Ascending aorta (tissue), 2 donors: ENCODE data around the gene CCR5. TPM values are rescaled to one million over a fixed set of nuclear protein-coding genes. Genes with fewer than 3 reads are reported as not detected.

ENCODE experiments used
- DNase-seq, 2 donors: peaks; one replicate each; pipeline ENCODE4 v3.0.0-alpha.2; 2019; ENCODE audit warnings: low spot score in 2 of 2
- H3K27ac ChIP-seq, 2 donors: fragments of 200-600 bp; sonication (generic); one replicate each; pipeline ENCODE4 v1.5.1; 2016 to 2017; ENCODE audit warnings: mild to moderate bottlenecking in 1 of 2
- H3K27me3 ChIP-seq: fragments of 200-600 bp; sonication (generic); one replicate; pipeline ENCODE4 v1.5.1; 2017
- H3K36me3 ChIP-seq, 2 donors: fragments of 200-600 bp; sonication (generic); one replicate each; pipeline ENCODE4 v1.5.1; 2016
- H3K4me1 ChIP-seq, 2 donors: fragments of 200-600 bp; sonication (generic); one replicate each; pipeline ENCODE4 v1.5.1; 2016 to 2017; ENCODE audit warnings: mild to moderate bottlenecking in 1 of 2
- H3K4me3 ChIP-seq, 2 donors: fragments of 200-600 bp; sonication (generic); one replicate each; pipeline ENCODE4 v1.5.1; 2016 to 2017; ENCODE audit warnings: mild to moderate bottlenecking in 1 of 2
- H3K9me3 ChIP-seq, 2 donors: fragments of 200-600 bp; sonication (generic); one replicate each; pipeline ENCODE4 v1.5.1; 2016
- CTCF ChIP-seq, 3 experiments: fragments of 200-600 bp in 2 of 3; fragments of 450-650 bp in 1 of 3; sonication (generic) in 2 of 3; IDR thresholded peaks; one replicate each; pipeline ENCODE4 v1.5.1; 2016 to 2019; ENCODE audit warnings: antibody characterized with exemption in 3 of 3, mild to moderate bottlenecking in 1 of 3, moderate library complexity in 1 of 3
- intact Hi-C: fragments of 100-400 bp; cut with DNase I; formaldehyde crosslinking; loops from one replicate; pipeline ENCODE4 v1.15.1; 2023
- total RNA-seq: library from RNA; depleted of rRNA; stranded (reverse); fragments of >200 nt; gene quantifications from one replicate; pipeline ENCODE4 v1.1.0, GENCODE V29; 2016

CCR5 gene
- total RNA-seq, 1 donor from 2014 or later, result not detected

- H3K27me3 ChIP-seq, result no peaks in the 10 kb centered on the region
- no peak overlapping the region for H3K4me3 ChIP-seq
- H3K36me3 ChIP-seq, result no peaks in the 10 kb centered on the region
- no peak overlapping the region for H3K27ac ChIP-seq
- TF ChIP-seq CTCF (IDR thresholded peaks at IDR 0.05), result no peak
- intact Hi-C loops, result no loop called here
- H3K9me3 ChIP-seq, result peaks cover 0 to 7% of the 10 kb centered on the region in 2 donors
- H3K4me1 ChIP-seq, result no peaks in the 10 kb centered on the region
- no peak for DNase-seq
Measured at GRCh38 chr3:46334741-46335478, 35.8 kb upstream of the CCR5 start.

DNA sequence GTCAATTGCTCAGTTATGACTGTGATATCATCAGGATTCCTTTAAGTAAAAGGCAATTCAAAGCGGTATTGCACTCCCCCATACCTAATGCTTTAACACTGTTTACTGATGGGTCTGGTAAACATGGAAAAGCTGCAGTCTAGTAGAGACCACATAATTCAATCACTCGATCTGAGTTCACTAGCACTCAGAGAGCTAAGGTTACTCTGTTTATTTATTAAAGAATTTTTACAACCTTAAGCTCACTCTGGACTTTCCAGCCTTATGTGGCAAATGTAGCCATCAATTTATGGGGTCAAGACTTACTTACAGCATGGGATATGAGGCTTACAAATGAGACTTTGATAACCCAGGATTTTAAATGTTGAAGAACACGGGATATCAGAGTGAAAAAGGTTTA, 35.2 kb upstream of the CCR5 start:
- H3K4me1 ChIP-seq, result no peaks in the 10 kb centered on the region

GRCh38 chr3:46337911-46338310, 32.8 kb upstream of the CCR5 start:
- no peak for DNase-seq
- no peaks in the 10 kb centered on the region for H3K4me1 ChIP-seq
- peaks cover 0 to 7% of the 10 kb centered on the region in 2 donors for H3K9me3 ChIP-seq
- no peaks in the 10 kb centered on the region for H3K36me3 ChIP-seq
- no peak for TF ChIP-seq CTCF (IDR thresholded peaks at IDR 0.05)
- no peaks in the 10 kb centered on the region for H3K27me3 ChIP-seq
- intact Hi-C loops, result no loop called here
- H3K4me3 ChIP-seq, result no peak overlapping the region
- no peak overlapping the region for H3K27ac ChIP-seq

More for the DNA sequence above, 35.2 kb upstream of the CCR5 start:
- DNase-seq, result no peak
- Histone ChIP-seq H3K9me3 (peaks cover 0 to 7% of the 10 kb centered on the region in 2 donors), H3K27ac (no peak overlapping the region), H3K36me3 (no peaks in the 10 kb centered on the region), H3K27me3 (no peaks in the 10 kb centered on the region), H3K4me3 (no peak overlapping the region)
- no peak for TF ChIP-seq CTCF (IDR thresholded peaks at IDR 0.05)
- intact Hi-C loops, result no loop called here

- intact Hi-C loops, result no loop called here
- Histone ChIP-seq H3K4me3 (no peak overlapping the region), H3K36me3 (no peaks in the 10 kb centered on the region), H3K27ac (no peak overlapping the region), H3K27me3 (no peaks in the 10 kb centered on the region), H3K9me3 (peaks cover 0 to 7% of the 10 kb centered on the region in 2 donors), H3K4me1 (no peaks in the 10 kb centered on the region)
- TF ChIP-seq CTCF (IDR thresholded peaks at IDR 0.05), result no peak
- no peak for DNase-seq
Measured at GRCh38 chr3:46338840-46339239, 31.9 kb upstream of the CCR5 start.

DNA sequence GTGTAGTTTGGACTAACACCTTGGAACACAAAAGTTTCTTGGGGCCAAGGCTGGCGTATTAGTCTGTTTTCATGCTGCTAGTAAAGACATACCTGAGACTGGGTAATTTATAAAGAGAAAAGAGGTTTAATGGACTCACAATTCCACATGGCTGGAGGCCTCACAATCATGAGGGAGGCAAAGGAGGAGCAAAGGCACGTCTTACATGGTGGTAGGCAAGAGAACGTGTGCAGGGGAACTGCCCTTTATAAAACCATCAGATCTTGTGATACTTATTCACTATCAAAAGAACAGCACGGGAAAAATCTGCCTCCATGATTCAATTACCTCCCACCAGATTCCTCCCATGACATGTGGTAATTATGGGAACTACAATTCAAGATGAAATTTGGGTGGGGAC, 26.3 kb upstream of the CCR5 start:
- Histone ChIP-seq H3K27me3 (no peaks in the 10 kb centered on the region), H3K36me3 (no peaks in the 10 kb centered on the region), H3K4me3 (no peak overlapping the region), H3K9me3 (no peaks in the 10 kb centered on the region), H3K27ac (no peak overlapping the region), H3K4me1 (no peaks in the 10 kb centered on the region)
- DNase-seq, result no peak
- intact Hi-C loops, result no loop called here
- TF ChIP-seq CTCF (IDR thresholded peaks at IDR 0.05), result no peak
